Subcutaneous abdominal adipose tissue (tissue), 5 donors: ENCODE results near the gene FAM177B.
"Not testable (repeated sequence)": the region's sequence is repeated elsewhere in the genome, so short reads cannot be mapped to it uniquely, and the experiment has no call there.

ENCODE experiments used
- H3K27ac ChIP-seq: one replicate; pipeline ENCODE4 v1.7.0; 2013; ENCODE audit warnings: low read depth, mild to moderate bottlenecking, inconsistent platforms, low read length, moderate library complexity
- H3K27me3 ChIP-seq, 5 donors: one replicate each; pipeline ENCODE4 v1.7.0; 2013; ENCODE audit warnings: low read length in 5 of 5, inconsistent platforms in 1 of 5; ENCODE audit not compliant: control insufficient read depth in 5 of 5, insufficient read depth in 4 of 5
- H3K36me3 ChIP-seq, 5 donors: one replicate each; pipeline ENCODE4 v1.7.0; 2013; ENCODE audit warnings: low read length in 5 of 5; ENCODE audit not compliant: control insufficient read depth in 5 of 5, insufficient read depth in 5 of 5
- H3K4me1 ChIP-seq, 5 donors: one replicate each; pipeline ENCODE4 v1.7.0; 2013; ENCODE audit warnings: low read length in 5 of 5, mild to moderate bottlenecking in 3 of 5, moderate library complexity in 1 of 5; ENCODE audit not compliant: control insufficient read depth in 5 of 5, insufficient read depth in 5 of 5
- H3K4me3 ChIP-seq, 5 donors: one replicate each; pipeline ENCODE4 v1.7.0; 2013; ENCODE audit warnings: low read length in 5 of 5, low read depth in 1 of 5
- H3K9ac ChIP-seq, 5 donors: one replicate each; pipeline ENCODE4 v1.7.0; 2013; ENCODE audit warnings: low read length in 5 of 5, mild to moderate bottlenecking in 4 of 5, moderate library complexity in 3 of 5
- H3K9me3 ChIP-seq, 5 donors: one replicate each; pipeline ENCODE4 v1.7.0; 2013; ENCODE audit warnings: low read length in 5 of 5; ENCODE audit not compliant: control insufficient read depth in 5 of 5
- donor health status: healthy.
- donor health status: healthy.
- donor health status: healthy.
- donor health status: healthy.
- donor health status: healthy.

Gene FAM177B

DNA sequence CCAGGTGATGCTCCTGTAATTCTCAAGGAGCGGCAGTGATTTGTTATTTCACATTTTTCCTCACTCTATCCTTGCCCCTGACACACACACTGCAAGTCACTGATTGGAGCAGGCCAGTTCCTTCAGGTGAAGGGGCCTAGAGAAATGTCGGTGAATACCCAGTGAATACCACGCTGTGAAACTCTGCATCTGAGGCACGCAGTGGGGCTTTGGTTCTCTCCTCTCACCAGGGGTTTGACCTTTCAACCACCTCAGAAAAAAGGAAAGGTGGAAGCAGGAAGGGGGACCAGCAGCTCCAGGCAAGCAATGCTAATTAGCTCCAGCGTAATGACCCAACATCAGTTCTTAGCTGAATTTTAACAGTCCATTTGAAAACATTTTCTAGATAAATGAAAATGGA lies 532 bp upstream of the FAM177B start:
- no peak overlapping the region for H3K4me3 ChIP-seq
- no peaks in the 10 kb centered on the region for H3K9me3 ChIP-seq
- no peak overlapping the region for H3K27ac ChIP-seq
- H3K4me1 ChIP-seq = no peaks in the 10 kb centered on the region
- peaks cover 30 to 53% (median 39%) of the 10 kb centered on the region in 5 donors for H3K36me3 ChIP-seq
- no peaks in the 10 kb centered on the region for H3K27me3 ChIP-seq
- no peak overlapping the region for H3K9ac ChIP-seq

DNA sequence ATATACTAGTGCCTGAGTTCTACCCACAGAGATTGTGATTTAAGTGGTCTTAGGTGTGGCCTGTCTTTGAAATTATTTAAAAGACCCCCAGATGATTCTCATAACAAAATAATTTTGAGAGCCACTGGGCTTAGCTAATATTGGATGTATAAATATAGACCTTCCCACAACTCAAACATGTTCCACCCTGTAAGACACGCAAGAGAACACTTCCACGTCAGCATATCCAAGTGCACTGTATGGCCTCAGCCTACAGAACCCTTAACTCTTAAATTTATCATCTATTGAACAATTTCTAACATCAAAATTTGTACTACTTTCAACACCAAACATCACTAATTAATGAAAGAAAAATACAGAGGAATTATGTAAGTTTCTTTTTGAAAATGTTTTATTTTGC lies 2.5 kb downstream of the FAM177B start:
- no peaks in the 10 kb centered on the region for H3K9me3 ChIP-seq
- peaks cover 15 to 27% (median 18%) of the 10 kb centered on the region in 5 donors for H3K36me3 ChIP-seq
- no peaks in the 10 kb centered on the region for H3K4me1 ChIP-seq
- no peaks in the 10 kb centered on the region for H3K27me3 ChIP-seq
- no peak overlapping the region for H3K27ac ChIP-seq
- H3K9ac ChIP-seq = no peak overlapping the region
- no peak overlapping the region for H3K4me3 ChIP-seq

DNA sequence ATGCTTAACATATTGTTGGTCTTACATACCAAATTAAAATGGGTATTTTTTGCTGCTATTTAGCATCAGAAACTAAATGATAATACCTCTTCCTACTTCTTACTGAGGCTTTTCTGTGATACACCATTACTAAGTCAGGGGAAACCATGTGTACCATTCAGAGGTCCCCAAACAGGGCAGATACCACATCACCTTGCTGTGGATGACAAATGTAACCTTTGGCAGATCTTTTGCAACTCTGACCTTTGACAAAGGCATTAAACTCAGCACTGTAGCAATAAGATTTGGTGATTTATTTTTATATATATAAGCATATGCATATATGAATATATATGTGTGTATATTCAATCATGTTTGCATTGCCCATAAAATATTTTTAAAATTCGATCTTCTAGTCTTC lies 2.9 kb downstream of the FAM177B start:
- Histone ChIP-seq H3K4me3 (no peak overlapping the region), H3K9me3 (no peaks in the 10 kb centered on the region), H3K27ac (no peak overlapping the region), H3K36me3 (peaks cover 10 to 23% (median 14%) of the 10 kb centered on the region in 5 donors), H3K27me3 (no peaks in the 10 kb centered on the region), H3K9ac (no peak overlapping the region), H3K4me1 (no peaks in the 10 kb centered on the region)

DNA sequence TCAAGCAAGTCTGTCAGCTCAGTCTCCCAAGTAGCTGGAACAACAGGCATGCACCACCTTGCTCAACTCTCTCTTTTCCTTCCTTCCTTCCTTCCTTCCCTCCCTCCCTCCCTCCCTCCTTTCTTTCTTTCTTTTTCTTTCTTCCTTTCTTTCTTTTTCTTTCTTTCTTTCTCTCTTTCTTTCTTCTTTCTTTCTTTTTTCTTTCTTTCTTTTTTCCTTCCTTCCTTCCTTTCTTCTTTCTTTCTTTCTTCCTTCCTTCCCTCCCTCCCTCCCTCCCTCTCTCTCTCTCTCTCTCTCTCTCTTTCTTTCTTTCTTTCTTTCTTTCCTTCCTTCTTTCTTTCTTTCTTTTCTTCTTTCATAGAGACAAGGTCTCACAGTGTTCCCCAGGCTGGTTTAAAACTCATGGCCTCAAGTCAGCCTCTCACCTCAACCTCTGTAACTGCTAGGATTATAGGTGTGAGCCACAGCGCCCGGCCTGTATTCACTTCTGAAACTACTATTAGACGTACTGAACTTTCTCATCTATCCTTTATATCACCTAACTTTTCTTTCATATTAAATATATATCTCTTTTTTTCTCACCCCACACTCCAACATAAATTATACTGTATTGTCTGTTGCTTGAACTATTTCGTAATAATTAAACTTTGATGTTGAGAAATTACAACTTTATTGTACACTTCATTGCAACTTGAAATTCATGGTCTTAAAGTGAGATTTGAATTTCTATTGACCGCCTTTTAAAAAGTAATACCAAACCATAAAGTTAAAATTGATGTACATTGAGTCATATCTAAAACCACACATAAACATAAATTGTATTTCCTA lies 4.8 kb downstream of the FAM177B start:
- not testable (repeated sequence) for H3K27me3 ChIP-seq

DNA sequence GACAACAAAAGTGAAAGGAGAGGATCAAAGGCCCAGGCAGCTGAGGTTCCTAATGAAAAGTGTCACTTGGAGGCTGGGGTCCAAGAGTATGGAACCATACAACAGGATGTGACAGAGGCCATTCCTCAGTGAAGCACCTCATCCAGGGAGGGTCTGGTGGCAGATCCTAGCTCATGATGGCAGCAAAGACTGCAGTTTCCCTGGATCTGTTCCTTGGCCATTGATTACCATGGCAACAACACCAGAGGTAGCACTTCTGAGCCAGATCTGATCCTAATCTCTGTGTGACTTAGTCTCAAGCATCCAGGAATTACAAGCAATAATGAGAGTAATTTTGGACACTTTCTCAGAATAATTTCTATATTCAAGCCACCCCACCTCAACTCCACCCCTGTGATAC lies 12.9 kb downstream of the FAM177B start:
- Histone ChIP-seq H3K36me3 (no peaks in the 10 kb centered on the region), H3K4me3 (no peak overlapping the region), H3K27me3 (peaks cover 0 to 3% (median 0%) of the 10 kb centered on the region in 5 donors), H3K9me3 (no peaks in the 10 kb centered on the region), H3K27ac (no peak overlapping the region), H3K4me1 (peaks cover 0 to 9% (median 5%) of the 10 kb centered on the region in 5 donors), H3K9ac (no peak overlapping the region)

More for the DNA sequence above, 4.8 kb downstream of the FAM177B start:
- not testable (repeated sequence) for H3K4me1 ChIP-seq, H3K9ac ChIP-seq, H3K36me3 ChIP-seq, H3K9me3 ChIP-seq, H3K4me3 ChIP-seq, H3K27ac ChIP-seq

DNA sequence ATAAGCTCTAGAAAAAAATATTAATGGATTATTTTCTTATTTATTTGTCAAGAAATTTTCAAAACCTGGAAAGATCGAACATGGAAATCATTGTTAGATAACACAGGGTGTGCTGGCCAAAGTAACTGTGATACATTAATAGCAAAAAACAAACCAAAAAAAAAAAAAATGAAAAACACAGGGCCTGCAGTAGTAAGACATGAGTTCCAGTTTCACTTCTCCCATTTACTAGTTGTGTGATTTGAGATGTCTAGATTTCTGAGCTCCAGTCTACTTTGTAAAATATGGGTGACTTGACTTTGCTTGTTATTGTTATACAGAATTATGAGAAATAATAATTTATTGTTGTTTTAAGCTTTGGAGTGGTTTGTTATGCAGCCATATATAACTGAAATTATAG lies 13.6 kb downstream of the FAM177B start:
- Histone ChIP-seq H3K27me3 (peaks cover 0 to 3% (median 0%) of the 10 kb centered on the region in 5 donors), H3K9ac (no peak overlapping the region), H3K36me3 (no peaks in the 10 kb centered on the region), H3K4me1 (peaks cover 0 to 9% (median 5%) of the 10 kb centered on the region in 5 donors), H3K4me3 (no peak overlapping the region), H3K9me3 (no peaks in the 10 kb centered on the region), H3K27ac (no peak overlapping the region)

DNA sequence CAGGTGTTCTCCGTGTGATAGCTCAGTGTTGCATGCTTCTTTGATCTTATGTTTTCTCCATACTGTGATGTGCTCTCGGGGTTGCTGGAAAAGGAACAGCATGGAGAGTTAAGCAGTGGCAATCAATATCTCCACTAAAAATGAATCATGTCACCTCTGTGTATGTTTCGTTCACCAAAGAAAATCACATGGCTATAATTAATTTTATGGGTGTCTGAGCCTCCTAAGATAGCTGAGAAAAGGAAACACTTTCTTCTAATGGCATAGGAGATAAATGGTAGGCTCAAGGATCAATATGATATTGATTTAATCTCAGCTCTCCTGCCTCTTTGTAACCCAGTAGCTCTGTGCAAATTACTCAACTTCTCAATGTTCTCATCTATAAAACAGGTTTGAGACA lies 14.3 kb downstream of the FAM177B start:
- Histone ChIP-seq H3K36me3 (no peaks in the 10 kb centered on the region), H3K27me3 (peaks cover 0 to 3% (median 0%) of the 10 kb centered on the region in 5 donors), H3K27ac (no peak overlapping the region), H3K9me3 (no peaks in the 10 kb centered on the region), H3K9ac (no peak overlapping the region), H3K4me3 (no peak overlapping the region), H3K4me1 (peaks cover 0 to 9% (median 5%) of the 10 kb centered on the region in 5 donors)

DNA sequence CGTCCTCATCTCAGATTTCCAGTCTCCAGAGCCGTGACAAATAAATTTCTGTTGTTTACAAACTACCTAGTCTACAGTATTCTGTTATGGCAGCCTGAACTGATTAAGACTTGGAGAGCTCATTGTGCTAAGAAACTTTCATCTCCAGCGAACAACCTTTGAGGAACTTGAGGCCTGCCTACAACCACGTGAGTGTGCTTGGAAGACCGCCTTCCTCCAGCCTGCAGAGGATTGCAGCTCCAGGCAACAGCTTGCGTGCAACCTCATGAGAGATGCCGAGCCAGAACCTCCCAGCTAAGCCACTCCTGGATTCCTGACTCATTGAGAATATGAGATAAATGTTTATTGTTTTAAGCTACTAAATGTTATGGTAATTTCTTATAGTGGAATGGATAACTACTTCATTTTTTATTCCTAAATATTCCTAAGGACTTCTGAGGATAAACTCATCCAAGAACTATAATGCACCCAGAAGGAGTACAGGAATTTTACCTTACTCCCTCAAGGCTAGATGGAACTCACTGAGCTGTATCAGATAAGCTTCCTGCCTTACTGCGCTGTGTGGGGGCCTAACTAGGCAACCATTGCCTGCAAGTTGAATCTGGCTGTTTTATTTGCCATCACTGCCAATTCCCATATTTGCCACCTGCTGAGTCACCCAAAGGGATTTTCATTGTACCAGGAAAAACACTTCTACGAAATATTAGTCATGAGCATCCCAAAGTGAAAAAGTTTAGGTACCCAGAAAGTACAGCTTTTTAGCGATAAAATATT lies 17.6 kb downstream of the FAM177B start:
- Histone ChIP-seq H3K27me3 (no peaks in the 10 kb centered on the region), H3K36me3 (no peaks in the 10 kb centered on the region), H3K27ac (no peak overlapping the region), H3K4me1 (peaks cover 0 to 9% (median 5%) of the 10 kb centered on the region in 5 donors), H3K9ac (no peak overlapping the region), H3K9me3 (no peaks in the 10 kb centered on the region), H3K4me3 (no peak overlapping the region)

DNA sequence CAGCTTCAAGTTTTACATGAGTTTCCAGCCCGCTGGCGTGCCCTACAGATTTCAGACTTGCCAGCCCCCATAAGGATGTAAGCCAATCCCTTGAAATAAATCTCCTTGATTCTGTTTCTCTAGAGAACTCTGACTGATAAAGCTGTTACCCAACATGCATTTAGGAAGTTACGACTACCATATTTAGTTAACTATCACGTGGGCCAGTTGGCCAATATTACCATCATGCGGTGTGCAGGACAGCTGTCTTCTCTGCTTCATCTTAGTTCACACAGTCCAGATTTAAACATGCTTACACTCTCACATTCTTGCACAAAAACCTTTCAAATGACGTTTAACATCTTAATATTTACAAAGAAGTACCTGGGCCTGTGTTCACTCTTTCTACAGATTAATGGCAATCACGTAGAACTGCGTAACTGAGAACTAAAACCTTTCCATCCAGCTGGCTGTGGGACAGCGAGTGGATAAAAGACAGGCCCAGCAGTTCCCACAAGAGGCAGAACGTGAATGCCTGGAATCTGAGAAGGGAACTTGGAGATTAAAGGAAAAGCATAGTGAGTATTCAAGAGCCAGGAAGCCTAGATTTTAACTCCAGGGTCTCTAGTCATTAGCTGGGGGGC lies 20.8 kb downstream of the FAM177B start:
- Histone ChIP-seq H3K36me3 (no peaks in the 10 kb centered on the region), H3K27ac (no peak overlapping the region)

More for the DNA sequence above, 20.8 kb downstream of the FAM177B start:
- no peak overlapping the region for H3K9ac ChIP-seq
- H3K4me3 ChIP-seq = no peak overlapping the region
- no peaks in the 10 kb centered on the region for H3K27me3 ChIP-seq
- no peaks in the 10 kb centered on the region for H3K9me3 ChIP-seq
- peaks cover 0 to 6% (median 5%) of the 10 kb centered on the region in 5 donors for H3K4me1 ChIP-seq
